ENCODE results near the gene TMUB1.

- no peak for TF ChIP-seq CTCF (IDR thresholded peaks at IDR 0.05; ENCODE audit: insufficient read depth, low read length, poor library complexity, severe bottlenecking)
- no peak for TF ChIP-seq EZH2phosphoT487 (conservative IDR thresholded peaks at IDR 0.05; ENCODE audit: low read length)
These were observed 43.3 kb downstream of the TMUB1 start for GRCh38 chr7:151039850-151040548.

Measured in SU-DHL-6 (cell line).